NCI-H2081 (cell line): Measurements from ENCODE around the gene ZFR.
"Not testable (repeated sequence)": the region's sequence is repeated elsewhere in the genome, so short reads cannot be mapped to it uniquely, and the experiment has no call there.

Experiments
- DNase-seq, 2 experiments: peaks; one replicate each; lab custom pipeline; 2025; lab: John Stamatoyannopoulos, UW

The ZFR gene

GRCh38 chr5:32406650-32407049 lies 37.9 kb downstream of the ZFR start:
- DNase-seq, result peak in 1 of 2 experiments; percentile 50

- peak; percentile 33 to 77 for DNase-seq
These were observed 39.0 kb downstream of the ZFR start for GRCh38 chr5:32405507-32405906.

- DNase-seq, result no peak
These were observed 40.8 kb downstream of the ZFR start for GRCh38 chr5:32403760-32404159.

- no peak for DNase-seq
These were observed 44.1 kb downstream of the ZFR start for GRCh38 chr5:32400401-32400800.

- DNase-seq, result not testable (repeated sequence)
These were observed 45.8 kb downstream of the ZFR start for GRCh38 chr5:32398754-32399153.

- DNase-seq, result no peak
These were observed 49.6 kb downstream of the ZFR start for GRCh38 chr5:32394981-32395380.

GRCh38 chr5:32392039-32392438 lies 52.5 kb downstream of the ZFR start:
- DNase-seq, result no peak

GRCh38 chr5:32390819-32391591 lies 53.5 kb downstream of the ZFR start:
- DNase-seq, result no peak

- DNase-seq, result no peak
These were observed 56.0 kb downstream of the ZFR start for GRCh38 chr5:32388432-32389129.

- no peak for DNase-seq
These were observed 56.7 kb downstream of the ZFR start for GRCh38 chr5:32387841-32388240.

- no peak for DNase-seq
These were observed 57.3 kb downstream of the ZFR start for GRCh38 chr5:32387211-32387610.

- no peak for DNase-seq
These were observed 59.9 kb downstream of the ZFR start for GRCh38 chr5:32384621-32385020.

GRCh38 chr5:32383586-32383985 lies 61.0 kb downstream of the ZFR start:
- no peak for DNase-seq

GRCh38 chr5:32383065-32383464 lies 61.5 kb downstream of the ZFR start:
- DNase-seq, result no peak

- DNase-seq, result no peak
These were observed 65.1 kb downstream of the ZFR start for GRCh38 chr5:32379421-32379820.

GRCh38 chr5:32378966-32379365 lies 65.6 kb downstream of the ZFR start:
- no peak for DNase-seq

GRCh38 chr5:32369542-32370155 lies 74.9 kb downstream of the ZFR start:
- no peak for DNase-seq

- DNase-seq, result no peak
These were observed 75.5 kb downstream of the ZFR start for GRCh38 chr5:32369032-32369431.

GRCh38 chr5:32367271-32367670 lies 77.3 kb downstream of the ZFR start:
- DNase-seq, result not testable (repeated sequence)

GRCh38 chr5:32365623-32366022 lies 78.9 kb downstream of the ZFR start:
- DNase-seq, result no peak

- DNase-seq, result no peak
These were observed 81.5 kb downstream of the ZFR start for GRCh38 chr5:32363030-32363429.

GRCh38 chr5:32362527-32362926 lies 82.0 kb downstream of the ZFR start:
- no peak for DNase-seq

GRCh38 chr5:32360906-32361305 lies 83.6 kb downstream of the ZFR start:
- DNase-seq, result no peak
